SJSA1 (cell line): Measurements from ENCODE around the gene OTULIN. TPM values are rescaled to one million over a fixed set of nuclear protein-coding genes. Genes with fewer than 3 reads are reported as not detected.

Experiments used
- DNase-seq, 2 experiments: peaks; one replicate each; pipeline ENCODE4 v3.0.0-alpha.2; 2015 to 2020; ENCODE audit warnings: low spot score in 2 of 2, low read depth in 1 of 2
- H3K27ac ChIP-seq: fragments of 250-450 bp; sonication (Bioruptor Pico); 2 replicates; pipeline ENCODE4 v1.5.1; 2020; ENCODE audit warnings: mild to moderate bottlenecking, moderate library complexity
- H3K27me3 ChIP-seq: fragments of 250-450 bp; sonication (Bioruptor Pico); replicated peaks from 2 replicates; pipeline ENCODE4 v1.5.1; 2020; ENCODE audit warnings: mild to moderate bottlenecking, moderate library complexity
- H3K36me3 ChIP-seq: fragments of 250-450 bp; sonication (Bioruptor Pico); 2 replicates; pipeline ENCODE4 v1.5.1; 2020; ENCODE audit warnings: mild to moderate bottlenecking
- H3K4me1 ChIP-seq: fragments of 250-450 bp; sonication (Bioruptor Pico); replicated peaks from 2 replicates; pipeline ENCODE4 v1.6.1; 2021; ENCODE audit warnings: mild to moderate bottlenecking
- H3K4me3 ChIP-seq: fragments of 250-450 bp; sonication (Bioruptor Pico); 2 replicates; pipeline ENCODE4 v1.5.1; 2020; ENCODE audit warnings: mild to moderate bottlenecking
- H3K9me3 ChIP-seq: fragments of 250-450 bp; sonication (Bioruptor Pico); replicated peaks from 2 replicates; pipeline ENCODE4 v1.5.1; 2020; ENCODE audit warnings: mild to moderate bottlenecking
- total RNA-seq: library from RNA; depleted of rRNA; stranded (reverse); fragments of >200 nt; shearing (Covaris generic); gene quantifications from 2 replicates; pipeline ENCODE4 v1.2.3, GENCODE V29; 2014

OTULIN gene
- total RNA-seq, 1 experiment from 2014 or later, result 47.0 TPM

DNA sequence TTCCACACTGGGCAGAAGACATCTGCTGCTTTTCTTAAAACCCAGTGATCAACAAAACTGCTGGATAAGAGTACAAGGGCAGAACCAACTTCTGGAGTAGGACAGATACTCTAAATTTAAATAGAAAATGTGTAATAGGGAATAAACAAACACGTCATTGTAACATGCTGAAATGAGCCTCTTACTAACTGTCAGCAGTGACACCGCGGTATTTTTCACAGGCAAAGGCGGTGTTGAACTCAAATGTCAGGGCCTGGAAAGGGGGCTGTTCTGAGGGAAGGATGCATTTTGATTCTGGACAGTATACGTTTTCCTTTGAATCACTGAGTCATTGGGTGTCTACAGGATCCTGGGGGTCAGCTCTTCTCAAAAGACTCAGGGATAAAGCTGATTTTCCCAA lies 73.5 kb downstream of the OTULIN start:
- H3K36me3 ChIP-seq, result no peaks in the 10 kb centered on the region; the same call in 1 of the 2 replicates
- H3K27ac ChIP-seq, result no peak overlapping the region
- no peaks in the 10 kb centered on the region for H3K27me3 ChIP-seq
- DNase-seq, result no peak
- H3K4me3 ChIP-seq, result no peak overlapping the region
- peaks cover 11% of the 10 kb centered on the region for H3K4me1 ChIP-seq
- no peaks in the 10 kb centered on the region for H3K9me3 ChIP-seq

DNA sequence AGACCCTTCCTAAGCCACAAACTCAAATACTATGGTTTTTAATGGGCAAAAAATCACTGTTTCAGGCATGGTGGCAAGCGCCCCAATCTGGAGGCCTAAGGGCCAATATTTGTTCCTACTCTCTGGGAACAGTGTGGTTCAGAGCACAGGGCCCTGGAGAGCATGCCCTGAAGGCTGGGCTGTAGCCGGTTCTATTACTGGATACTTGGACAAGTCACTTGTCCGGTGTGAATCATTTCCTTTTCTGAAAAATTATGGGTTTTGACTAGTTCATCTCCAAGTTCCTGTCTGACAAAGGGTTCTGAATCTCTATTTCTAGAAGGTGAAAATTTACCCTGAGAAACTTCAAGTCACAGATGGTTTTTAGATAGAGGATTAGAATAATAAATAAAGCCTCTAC lies 75.0 kb downstream of the OTULIN start:
- Histone ChIP-seq H3K36me3 (no peaks in the 10 kb centered on the region; the same call in 1 of the 2 replicates), H3K27me3 (no peaks in the 10 kb centered on the region), H3K4me3 (no peak overlapping the region), H3K9me3 (no peaks in the 10 kb centered on the region), H3K27ac (no peak overlapping the region), H3K4me1 (peaks cover 26% of the 10 kb centered on the region)
- DNase-seq, result no peak

DNA sequence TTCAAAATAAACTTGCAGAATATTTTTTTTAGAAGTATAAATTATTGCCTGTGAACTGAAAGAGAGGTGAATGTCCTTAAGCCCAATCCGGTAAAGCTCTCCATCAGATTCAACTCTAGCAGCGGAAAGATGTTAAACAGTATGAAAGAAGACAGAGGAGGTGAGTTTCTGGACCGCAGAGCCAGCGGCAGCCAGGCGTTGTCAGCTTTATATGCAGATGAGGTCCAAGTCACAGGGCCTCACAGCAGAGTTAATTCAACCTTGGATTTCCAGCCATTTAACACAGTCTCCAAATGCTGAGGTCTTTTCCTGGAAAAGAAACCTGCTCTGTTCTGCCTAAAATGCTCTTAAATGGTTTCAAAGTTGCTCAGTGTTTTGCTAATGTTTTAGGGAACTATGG lies 75.5 kb downstream of the OTULIN start:
- Histone ChIP-seq H3K4me1 (peaks cover 27% of the 10 kb centered on the region), H3K27me3 (no peaks in the 10 kb centered on the region), H3K9me3 (no peaks in the 10 kb centered on the region), H3K36me3 (no peaks in the 10 kb centered on the region; the same call in 1 of the 2 replicates), H3K27ac (no peak overlapping the region), H3K4me3 (no peak overlapping the region)
- no peak for DNase-seq

DNA sequence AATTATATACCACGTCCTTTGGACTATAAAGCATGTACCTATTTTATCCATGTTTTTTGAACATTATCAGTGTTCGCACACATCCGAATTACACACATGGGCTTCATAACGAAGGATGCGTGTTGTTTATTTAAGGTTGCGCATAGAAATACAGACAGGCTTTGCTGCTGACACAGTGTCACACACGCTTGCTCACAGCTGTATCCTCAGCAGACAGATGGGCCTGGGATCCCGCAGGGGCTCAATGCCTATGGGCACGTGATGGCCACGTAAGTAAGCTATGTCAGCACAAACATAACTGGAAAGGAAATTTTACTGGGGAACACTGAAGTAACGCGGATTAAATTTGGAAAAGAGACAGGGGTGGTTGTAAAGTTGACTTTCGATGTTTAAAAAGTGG lies 76.6 kb downstream of the OTULIN start:
- Histone ChIP-seq H3K36me3 (no peaks in the 10 kb centered on the region; the same call in 1 of the 2 replicates), H3K4me3 (no peak overlapping the region), H3K27me3 (no peaks in the 10 kb centered on the region), H3K27ac (no peak overlapping the region), H3K9me3 (no peaks in the 10 kb centered on the region), H3K4me1 (peaks cover 27% of the 10 kb centered on the region)
- no peak for DNase-seq

DNA sequence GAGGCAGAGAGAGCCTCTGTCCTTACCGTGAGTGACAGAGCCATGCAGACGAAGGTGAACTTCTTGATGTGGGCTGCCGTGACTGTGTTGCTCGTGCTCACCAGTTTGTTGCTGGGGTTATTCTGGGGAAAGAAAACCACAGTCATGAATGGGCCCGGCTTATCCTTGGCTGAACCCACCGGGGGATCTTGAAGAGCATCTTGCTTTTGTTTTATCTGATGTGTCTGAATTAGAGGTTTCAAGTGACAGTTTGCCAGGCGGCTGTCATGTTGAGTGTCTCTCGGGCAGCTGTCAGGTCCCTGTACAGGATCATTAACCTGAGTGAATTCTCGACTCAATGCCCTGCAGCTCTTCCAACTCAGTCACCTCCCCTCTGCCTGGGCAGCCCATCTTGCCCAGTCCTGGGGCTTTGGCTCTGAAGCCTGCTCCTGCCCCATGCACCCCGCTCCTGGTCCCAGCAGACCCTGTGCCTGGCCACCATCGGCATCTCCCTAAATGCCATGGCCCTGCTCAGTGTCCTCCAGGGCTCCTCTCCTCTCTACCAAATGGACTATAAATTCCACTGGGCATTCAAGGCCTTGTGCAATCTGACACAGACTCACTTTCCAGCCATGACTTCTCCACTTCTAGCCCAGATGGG lies 77.4 kb downstream of the OTULIN start:
- no peaks in the 10 kb centered on the region for H3K9me3 ChIP-seq
- no peak overlapping the region for H3K4me3 ChIP-seq
- no peaks in the 10 kb centered on the region for H3K27me3 ChIP-seq
- no peaks in the 10 kb centered on the region; the same call in 1 of the 2 replicates for H3K36me3 ChIP-seq
- no peak overlapping the region for H3K27ac ChIP-seq
- DNase-seq, result no peak
- H3K4me1 ChIP-seq, result peaks cover 27% of the 10 kb centered on the region

DNA sequence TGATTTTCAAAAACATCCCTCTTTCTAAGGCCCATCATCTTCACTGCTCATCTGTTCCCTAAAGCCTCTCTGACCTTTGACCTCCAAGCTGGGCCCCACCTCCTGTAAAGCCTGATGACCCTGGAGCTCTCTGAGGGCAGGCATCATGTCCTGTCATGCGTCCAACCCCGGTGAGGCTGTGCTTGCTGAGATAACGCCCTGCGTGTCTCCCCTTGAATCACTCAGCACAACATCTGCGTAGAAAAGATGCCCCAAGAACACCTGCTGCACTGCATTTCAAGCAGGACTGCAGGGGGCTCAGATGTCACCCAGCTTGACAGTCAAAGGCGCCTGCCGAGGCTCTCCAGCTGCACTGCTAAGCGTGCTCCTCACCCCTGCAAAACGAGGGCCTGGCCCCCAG lies 78.0 kb downstream of the OTULIN start:
- Histone ChIP-seq H3K27me3 (no peaks in the 10 kb centered on the region), H3K36me3 (no peaks in the 10 kb centered on the region; the same call in 1 of the 2 replicates)
- DNase-seq, result no peak

DNA sequence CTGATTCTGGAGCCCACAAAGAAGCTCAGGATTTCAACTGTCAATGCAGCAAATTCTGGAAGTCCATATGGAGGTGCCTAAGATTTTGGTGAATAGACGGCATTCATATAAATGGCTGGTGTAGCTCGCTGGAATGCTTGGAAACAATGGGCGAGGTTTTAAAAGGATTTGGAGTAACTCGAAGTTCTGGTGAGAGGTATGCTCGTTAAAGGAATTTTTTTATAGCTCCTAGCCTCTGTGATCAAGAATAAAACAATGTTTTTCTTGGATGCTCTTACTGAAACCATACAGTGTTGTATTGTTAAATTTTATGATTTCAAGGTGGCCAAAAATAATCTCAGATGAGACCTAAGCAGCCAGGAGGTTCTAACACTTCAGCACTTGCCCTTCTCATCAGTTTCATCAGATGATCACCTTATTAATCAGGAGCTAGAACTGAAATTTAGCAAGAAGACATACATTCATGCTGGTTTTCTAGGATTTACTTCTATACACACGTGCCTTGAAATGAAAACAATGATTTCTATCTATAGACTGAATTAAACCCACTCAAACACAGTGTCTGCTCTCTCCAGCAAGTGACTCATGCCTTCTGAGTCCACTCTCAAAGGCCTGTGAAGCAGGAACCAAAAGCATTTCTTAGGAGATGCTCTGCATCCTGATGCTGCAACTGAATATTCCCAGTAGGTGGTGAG lies 79.2 kb downstream of the OTULIN start:
- Histone ChIP-seq H3K27me3 (no peaks in the 10 kb centered on the region), H3K4me3 (no peak overlapping the region), H3K27ac (no peak overlapping the region), H3K9me3 (no peaks in the 10 kb centered on the region), H3K4me1 (peaks cover 27% of the 10 kb centered on the region), H3K36me3 (no peaks in the 10 kb centered on the region; the same call in 1 of the 2 replicates)
- DNase-seq, result peak in 1 of 2 experiments; percentile 48

More for the DNA sequence above, 78.0 kb downstream of the OTULIN start:
- Histone ChIP-seq H3K27ac (no peak overlapping the region), H3K4me3 (no peak overlapping the region), H3K9me3 (no peaks in the 10 kb centered on the region), H3K4me1 (peaks cover 27% of the 10 kb centered on the region)

DNA sequence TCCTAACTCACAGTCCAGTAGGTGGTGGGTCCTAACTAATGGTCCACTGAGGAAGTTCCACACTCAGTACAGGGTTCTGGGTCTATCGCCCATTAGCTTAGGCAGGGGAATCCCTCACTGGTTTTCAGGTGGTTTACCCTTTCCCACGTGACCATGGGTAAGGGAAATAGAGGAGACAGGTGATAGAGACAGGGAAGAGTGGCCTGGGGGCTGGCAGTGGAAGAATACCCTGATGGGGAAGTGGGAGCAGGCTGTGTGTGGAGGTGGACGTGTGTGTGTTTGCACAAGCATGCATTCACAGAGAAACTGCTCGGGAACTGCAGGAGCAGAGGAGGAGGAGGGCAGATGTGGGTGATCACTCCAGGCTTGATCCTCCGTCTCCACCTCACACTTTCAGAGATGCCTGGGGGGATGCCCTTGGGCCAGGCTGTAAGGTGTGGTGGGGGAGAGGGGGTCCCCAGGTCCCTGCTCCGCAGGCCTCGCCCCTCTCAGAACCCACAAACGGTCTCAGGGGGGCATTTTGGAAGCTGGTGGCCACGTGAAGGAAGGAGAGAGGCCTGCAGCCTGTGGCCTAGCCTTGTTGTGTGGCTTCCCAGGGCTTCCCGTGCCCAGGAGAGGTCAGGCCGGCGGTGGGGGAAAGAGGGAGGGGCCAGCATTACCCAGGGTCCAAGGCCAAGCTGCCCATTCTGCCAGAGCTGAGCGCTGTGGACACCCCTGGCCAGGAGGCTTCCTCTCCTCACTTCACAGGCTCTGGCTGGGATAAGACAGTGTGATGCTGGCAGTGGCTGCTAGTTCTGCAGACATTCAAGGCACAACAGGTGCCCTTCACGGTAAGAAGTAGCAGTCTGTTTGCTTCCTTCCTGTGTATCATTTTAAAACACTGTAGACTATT lies 80.0 kb downstream of the OTULIN start:
- Histone ChIP-seq H3K36me3 (no peaks in the 10 kb centered on the region; the same call in 1 of the 2 replicates), H3K4me3 (no peak overlapping the region), H3K9me3 (no peaks in the 10 kb centered on the region), H3K27me3 (no peaks in the 10 kb centered on the region), H3K4me1 (peaks cover 22% of the 10 kb centered on the region), H3K27ac (no peak overlapping the region)
- no peak for DNase-seq

DNA sequence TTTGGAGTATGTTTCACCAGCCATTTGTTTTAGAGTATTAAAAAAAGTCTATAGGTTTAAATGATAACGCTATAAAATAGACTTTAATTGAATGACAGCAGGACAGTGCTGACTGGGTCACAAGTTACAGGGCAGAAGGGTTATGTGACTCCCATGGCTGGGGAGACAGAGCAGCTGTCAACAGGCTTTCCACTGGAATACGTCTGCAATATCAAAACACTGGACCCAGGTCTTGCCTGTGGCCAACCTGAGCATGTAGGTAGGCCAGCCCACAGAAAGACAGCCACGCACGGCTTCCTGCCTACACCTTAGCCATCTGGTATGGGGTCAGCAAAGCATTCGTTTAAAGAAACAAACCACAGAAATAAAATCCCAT lies 80.7 kb downstream of the OTULIN start:
- Histone ChIP-seq H3K27me3 (no peaks in the 10 kb centered on the region), H3K4me3 (no peak overlapping the region), H3K36me3 (no peaks in the 10 kb centered on the region; the same call in 1 of the 2 replicates), H3K9me3 (no peaks in the 10 kb centered on the region), H3K27ac (no peak overlapping the region), H3K4me1 (peaks cover 18% of the 10 kb centered on the region)
- DNase-seq, result no peak

DNA sequence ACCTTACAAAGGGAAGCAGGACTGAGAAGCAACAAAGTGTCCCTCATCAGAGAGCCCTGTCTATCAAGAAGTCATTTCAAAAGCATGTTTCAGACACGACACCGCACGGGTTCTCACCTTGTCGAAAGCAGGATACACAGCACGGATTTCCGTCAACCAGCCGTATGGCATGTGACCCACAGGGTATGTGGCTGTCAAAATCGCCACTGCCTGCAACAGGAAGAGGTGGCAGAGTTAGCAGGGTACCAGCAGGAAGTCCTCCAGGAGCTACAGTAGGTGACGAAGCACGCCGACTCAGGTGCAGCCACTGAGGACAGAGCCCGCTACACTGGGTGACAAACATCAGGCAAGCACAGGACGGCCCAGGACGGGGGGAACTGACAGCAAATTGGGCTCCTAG lies 81.2 kb downstream of the OTULIN start:
- Histone ChIP-seq H3K27me3 (no peaks in the 10 kb centered on the region), H3K4me1 (peaks cover 18% of the 10 kb centered on the region), H3K9me3 (no peaks in the 10 kb centered on the region), H3K36me3 (no peaks in the 10 kb centered on the region; the same call in 1 of the 2 replicates), H3K4me3 (no peak overlapping the region), H3K27ac (no peak overlapping the region)
- no peak for DNase-seq

DNA sequence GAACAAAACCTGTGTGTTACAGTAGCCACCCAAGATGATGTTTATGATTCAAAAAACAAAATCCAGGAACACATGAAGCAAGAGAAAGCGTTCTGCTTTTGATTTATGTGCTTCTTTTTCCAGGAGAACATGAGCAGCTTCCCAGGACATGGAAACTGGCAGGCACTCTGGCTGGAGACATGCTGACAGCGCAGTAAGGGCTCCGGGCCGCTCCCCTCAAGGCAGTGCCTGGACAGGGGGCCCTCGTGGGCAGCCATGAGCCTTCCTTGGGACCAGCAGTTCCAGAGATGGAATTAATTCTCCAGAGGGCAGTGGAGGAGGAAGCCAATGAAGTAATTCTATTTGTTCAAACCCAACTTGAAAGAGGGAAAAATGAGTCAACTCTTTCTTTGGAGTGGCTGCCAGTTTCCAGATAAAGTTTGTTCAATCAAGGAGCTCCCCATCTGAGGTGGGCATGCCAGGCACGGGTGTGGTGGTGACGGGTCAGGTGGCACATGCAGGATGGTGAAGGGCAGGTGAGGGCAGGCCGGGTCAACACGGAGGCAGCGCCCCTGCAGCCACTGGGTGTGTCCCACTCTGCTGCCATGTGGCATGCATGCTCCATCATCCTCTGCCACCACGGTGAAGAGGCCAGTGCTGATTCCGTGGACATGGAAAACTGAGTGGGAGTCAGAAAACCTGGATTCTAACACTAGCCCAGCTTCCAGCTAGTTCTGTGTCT lies 83.8 kb downstream of the OTULIN start:
- no peak for DNase-seq

More for the DNA sequence above, 83.8 kb downstream of the OTULIN start:
- H3K9me3 ChIP-seq, result no peaks in the 10 kb centered on the region
- H3K27ac ChIP-seq, result no peak overlapping the region
- H3K27me3 ChIP-seq, result no peaks in the 10 kb centered on the region
- H3K4me1 ChIP-seq, result peaks cover 14% of the 10 kb centered on the region
- no peaks in the 10 kb centered on the region; the same call in 1 of the 2 replicates for H3K36me3 ChIP-seq
- H3K4me3 ChIP-seq, result no peak overlapping the region
